HG03575 (cell line): ENCODE data around the gene FRMPD1.
"Not testable (repeated sequence)": the region's sequence is repeated elsewhere in the genome, so short reads cannot be mapped to it uniquely, and the experiment has no call there.

ENCODE experiments used
- ATAC-seq: cut with Tn5 transposase; IDR thresholded peaks from one replicate; pipeline ENCODE4 v1.9.1; 2021; ENCODE audit not compliant: unreplicated experiment, insufficient number of reproducible peaks, low FRiP score; ENCODE audit errors: extremely low read depth

FRMPD1 gene

GRCh38 chr9:37758747-37759146, 108.0 kb downstream of the FRMPD1 start:
- no peak for ATAC-seq

- no peak for ATAC-seq
These were observed 109.8 kb downstream of the FRMPD1 start for GRCh38 chr9:37760416-37761161.

DNA sequence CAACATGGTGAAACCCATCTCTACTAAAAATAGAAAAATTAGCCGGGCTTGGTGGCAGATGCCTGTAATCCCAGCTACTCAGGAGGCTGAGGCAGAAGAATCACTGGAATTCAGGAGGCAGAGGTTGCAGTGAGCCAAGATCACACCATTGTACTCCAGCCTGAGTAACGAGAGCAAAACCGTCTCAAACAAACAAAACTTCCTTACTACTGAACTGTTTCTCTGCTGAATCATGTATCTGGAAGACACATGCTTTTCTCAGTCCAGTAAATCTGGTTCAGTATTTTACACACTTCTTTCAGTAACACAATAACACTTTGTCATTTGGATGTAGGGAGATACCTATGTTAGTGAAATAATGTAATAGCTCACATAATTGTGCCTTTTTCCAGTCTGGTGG, 110.8 kb downstream of the FRMPD1 start:
- no peak for ATAC-seq

- not testable (repeated sequence) for ATAC-seq
These were observed 114.5 kb downstream of the FRMPD1 start for GRCh38 chr9:37765263-37765662.

DNA sequence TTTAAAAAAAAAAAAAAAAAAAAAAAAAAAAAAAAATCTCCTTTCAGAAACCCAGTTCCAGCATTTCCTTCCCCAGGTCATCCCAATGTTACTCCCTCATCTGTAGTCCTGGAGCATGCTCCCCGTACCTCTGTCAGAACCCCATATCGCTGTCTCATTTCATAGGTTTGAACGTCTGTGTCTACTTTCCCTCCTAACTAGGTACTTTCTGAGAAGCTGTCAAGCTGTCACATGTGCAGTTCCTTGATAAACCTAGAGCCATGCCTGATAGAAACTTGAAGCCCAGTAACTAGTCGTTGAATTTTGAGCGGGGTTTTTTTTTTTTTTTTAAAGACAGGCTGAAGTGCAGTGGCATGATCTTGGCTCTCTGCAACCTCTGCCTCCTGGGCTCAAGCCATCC, 118.6 kb downstream of the FRMPD1 start:
- ATAC-seq = no peak

DNA sequence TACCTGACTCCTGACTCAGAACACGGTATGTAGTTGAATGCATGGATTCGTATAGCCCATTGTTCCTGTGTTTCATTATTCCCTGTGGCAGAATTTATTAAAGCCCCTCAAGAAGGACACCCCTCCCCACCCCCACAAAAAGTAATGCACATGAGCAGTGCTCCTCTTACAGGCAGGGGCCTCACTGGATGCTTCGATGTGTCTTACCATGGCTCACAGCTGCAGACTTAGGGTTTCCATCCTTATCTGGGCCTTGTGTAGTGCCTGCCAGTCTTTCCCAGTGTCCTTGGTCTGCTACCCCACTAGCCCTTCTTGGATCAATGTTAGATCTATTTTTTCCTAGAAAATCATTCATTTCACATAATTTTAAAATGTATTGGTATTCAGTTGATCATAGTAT, 119.2 kb downstream of the FRMPD1 start:
- ATAC-seq = no peak

DNA sequence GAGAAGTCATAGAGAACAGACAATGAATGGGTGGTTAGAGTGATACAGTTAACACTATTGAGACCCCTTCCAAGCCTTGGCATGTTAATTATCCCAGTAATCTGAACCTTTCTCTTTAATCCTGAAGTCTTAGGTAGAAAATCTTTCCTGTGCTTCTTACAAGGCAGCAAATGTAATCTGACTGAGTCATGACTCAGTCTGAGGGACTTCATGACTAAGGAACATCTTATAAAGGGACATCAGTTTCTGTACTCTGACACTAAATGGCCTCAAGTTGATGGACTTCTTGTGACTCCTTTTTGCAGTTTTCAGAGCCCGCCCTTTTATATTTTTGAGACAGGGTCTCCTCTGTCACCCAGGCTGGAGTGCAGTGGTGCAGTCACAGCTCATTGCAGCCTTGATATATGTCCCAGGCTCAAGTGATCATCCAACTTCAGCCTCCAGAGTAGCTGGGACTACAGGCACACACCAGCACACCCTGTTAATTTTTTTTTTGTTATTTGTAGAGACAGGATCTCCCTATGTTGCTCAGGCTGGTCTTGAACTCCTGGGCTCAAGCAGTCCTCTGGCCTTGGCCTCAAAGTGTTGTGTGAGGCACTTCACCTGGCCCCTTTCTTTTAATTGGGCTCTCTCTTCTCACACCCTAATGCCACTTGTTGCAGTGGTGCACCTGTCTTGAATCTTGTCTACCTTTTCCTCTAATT, 124.6 kb downstream of the FRMPD1 start:
- ATAC-seq = no peak

DNA sequence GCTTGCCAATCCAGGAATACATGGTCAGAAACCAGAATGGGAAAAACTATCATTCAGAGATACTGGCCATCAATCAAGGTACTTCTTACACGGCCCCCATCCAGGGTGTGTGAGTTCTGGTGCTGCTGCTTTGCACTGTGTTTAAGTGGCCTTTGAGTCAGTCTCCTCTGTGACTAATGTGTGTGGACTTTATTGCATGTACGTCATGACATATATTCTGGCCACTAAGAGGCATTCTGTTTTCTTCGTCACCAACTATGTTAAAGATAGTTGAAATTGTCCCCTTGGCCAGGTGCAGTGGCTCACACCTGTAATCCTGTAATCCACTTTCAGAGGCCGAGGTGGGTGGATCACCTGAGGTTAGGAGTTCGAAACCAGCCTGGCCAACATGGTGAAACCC, 125.6 kb downstream of the FRMPD1 start:
- ATAC-seq = no peak

- no peak for ATAC-seq
These were observed 127.8 kb downstream of the FRMPD1 start for GRCh38 chr9:37778534-37778933.

GRCh38 chr9:37784291-37784615, 133.5 kb downstream of the FRMPD1 start:
- ATAC-seq = no peak

DNA sequence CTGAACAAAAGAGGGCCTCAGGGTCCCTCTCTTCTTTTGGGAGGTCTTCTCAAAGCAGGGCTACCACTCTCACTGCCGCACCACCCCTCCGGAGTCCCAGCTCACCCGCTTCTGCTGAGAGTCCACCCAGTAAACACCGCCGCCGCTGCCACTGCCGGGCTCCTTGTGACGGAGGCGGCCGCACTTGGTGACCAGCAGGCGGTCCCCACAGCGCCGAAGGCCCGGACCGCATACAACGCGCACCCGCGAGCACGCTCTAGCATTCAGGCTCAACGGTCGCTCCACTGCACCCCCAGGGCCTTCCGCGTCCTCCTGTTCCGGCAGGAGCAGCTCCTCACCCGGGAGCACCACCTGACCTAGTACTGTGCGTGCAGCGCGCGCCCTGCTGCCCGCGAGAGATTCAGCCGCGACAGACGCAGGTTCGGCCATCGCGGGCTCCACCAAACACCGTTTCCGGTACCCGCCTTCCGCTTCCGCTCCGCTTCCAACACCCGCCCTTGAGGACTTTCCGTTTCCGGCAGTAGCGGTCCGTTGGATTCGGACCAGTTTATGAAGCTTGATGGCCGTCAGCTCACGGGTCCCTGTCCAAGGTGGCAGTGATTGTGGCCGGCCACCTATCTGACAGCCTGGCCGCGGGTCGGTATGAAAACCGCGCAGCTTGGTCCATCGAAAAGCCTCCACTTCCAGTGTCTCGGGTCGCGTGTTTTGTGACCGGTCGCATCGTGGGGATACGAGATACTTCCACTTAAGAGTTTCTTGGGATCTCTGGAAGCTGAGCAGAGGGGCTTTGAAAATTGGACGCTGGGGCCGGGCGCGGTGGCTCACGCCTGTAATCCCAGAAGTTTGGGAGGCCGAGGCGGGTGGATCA, 134.1 kb downstream of the FRMPD1 start, which contains the start of gene EXOSC3:
Gene EXOSC3, minus strand, starts transcription at position 449 of the 868 bp plus-strand sequence. Its CDS starts 20 bp downstream, at position 429.
- ATAC-seq = no peak

- ATAC-seq = no peak
These were observed 136.3 kb downstream of the FRMPD1 start for GRCh38 chr9:37787059-37787458.

- ATAC-seq = no peak
These were observed 137.6 kb downstream of the FRMPD1 start for GRCh38 chr9:37788332-37788731.

DNA sequence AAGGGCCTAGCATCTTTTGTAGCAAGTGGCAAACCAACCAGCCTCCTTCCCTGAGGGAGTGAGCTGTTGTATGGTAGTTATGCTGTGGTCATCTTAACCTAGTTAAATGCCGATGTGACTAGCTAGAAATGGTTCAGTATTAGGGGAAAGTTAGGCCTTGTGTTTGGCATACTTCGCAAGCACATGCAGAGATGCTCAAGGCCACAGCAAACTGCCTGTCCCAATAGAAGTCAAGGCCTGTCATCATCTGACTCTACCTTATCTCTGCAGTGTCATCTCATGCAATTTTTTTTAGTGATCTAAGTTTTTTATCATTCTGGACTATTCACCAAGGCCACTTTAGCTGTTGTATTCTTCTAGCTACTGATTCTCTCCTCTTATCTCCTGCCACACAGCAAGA, 139.3 kb downstream of the FRMPD1 start:
- ATAC-seq = no peak

DNA sequence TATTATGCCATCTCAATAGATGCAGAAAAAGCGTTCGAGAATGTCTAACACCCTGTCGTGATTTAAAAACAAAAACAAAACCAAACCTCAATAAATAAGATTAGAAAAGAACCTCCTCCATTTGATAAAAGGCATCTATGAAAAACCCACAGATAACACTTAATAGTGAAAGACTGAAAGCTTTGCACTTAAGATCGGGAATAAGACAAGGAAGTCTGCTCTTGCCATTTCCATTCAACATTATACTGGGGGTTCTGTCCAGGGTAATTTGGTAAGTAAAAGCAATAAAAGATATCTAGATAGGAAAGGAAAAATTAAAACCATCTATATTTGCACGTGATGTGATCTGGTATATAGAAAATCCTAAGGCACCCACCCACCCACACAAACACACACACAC, 141.4 kb downstream of the FRMPD1 start:
- no peak for ATAC-seq

- no peak for ATAC-seq
These were observed 145.5 kb downstream of the FRMPD1 start for GRCh38 chr9:37796232-37796631.
